ENCODE measurements around the gene GSC2.

- TF ChIP-seq EZH2 (IDR thresholded peaks at IDR 0.05) (no peak), POLR2AphosphoS5 (IDR thresholded peaks at IDR 0.05; ENCODE audit: borderline replicate concordance, low read depth, low read length) (no peak)
Measured at GRCh38 chr22:19180740-19181410, 30.8 kb upstream of the GSC2 start.
